IMR-90 (cell line): Measurements from ENCODE around the gene SDHD. TPM values are rescaled to one million over a fixed set of nuclear protein-coding genes. Genes with fewer than 3 reads are reported as not detected.

Experiments
- ATAC-seq: fragments of 200-7000 bp; cut with Tn5 transposase; 2 replicates; pipeline ENCODE4 v1.9.1; 2020; ENCODE audit warnings: low read depth, mild to moderate bottlenecking, moderate library complexity
- BruUV-seq: library from RNA; stranded (reverse); fragments of 400-500 nt; replicated peaks from 2 replicates; lab custom pipeline; 2021; lab: Mats Ljungman, UMichigan
- CTCF ChIA-PET: fragments of 300-600 bp; formaldehyde crosslinking; extraction: SDS; loops from one replicate; lab custom pipeline; 2021; ENCODE audit warnings: antibody characterized with exemption; lab: Yijun Ruan, JAX
- POLR2A ChIA-PET: fragments of 300-600 bp; sonication (Branson Sonifier 250); formaldehyde crosslinking; loops from one replicate; lab custom pipeline; 2022; ENCODE audit warnings: antibody characterized with exemption; ENCODE audit not compliant: unreplicated experiment; lab: Charles Lee
- DNase-seq: peaks from one replicate; pipeline ENCODE4 v3.0.0; 2013
- H2AFZ ChIP-seq: replicated peaks from 2 replicates; pipeline ENCODE3; 2013; ENCODE audit warnings: low read length, mild to moderate bottlenecking; ENCODE audit not compliant: poor library complexity
- H2AK5ac ChIP-seq: 2 replicates; pipeline ENCODE4 v1.6.1; 2013; ENCODE audit warnings: low read depth, low read length, inconsistent platforms
- H2AK9ac ChIP-seq: replicated peaks from 2 replicates; pipeline ENCODE3; 2013; ENCODE audit warnings: mild to moderate bottlenecking, low read depth, low read length, moderate library complexity; ENCODE audit not compliant: poor library complexity
- H2BK120ac ChIP-seq: 2 replicates; pipeline ENCODE4 v1.6.1; 2013; ENCODE audit warnings: low read depth, low read length, inconsistent platforms
- H2BK15ac ChIP-seq: 3 replicates; pipeline ENCODE4 v1.6.1; 2013; ENCODE audit warnings: low read depth, low read length, inconsistent platforms
- H2BK20ac ChIP-seq: 2 replicates; pipeline ENCODE4 v1.6.1; 2013; ENCODE audit warnings: low read depth, mild to moderate bottlenecking, inconsistent platforms, low read length, moderate library complexity
- H2BK5ac ChIP-seq: 2 replicates; pipeline ENCODE4 v1.6.1; 2013; ENCODE audit warnings: mild to moderate bottlenecking, low read depth, low read length, inconsistent platforms; ENCODE audit not compliant: poor library complexity, severe bottlenecking
- H3K14ac ChIP-seq: replicated peaks from 2 replicates; pipeline ENCODE4 v1.6.1; 2013; ENCODE audit warnings: low read depth, low read length, inconsistent platforms
- H3K18ac ChIP-seq: 2 replicates; pipeline ENCODE4 v1.6.1; 2013; ENCODE audit warnings: low read depth, low read length, control low read depth
- H3K23ac ChIP-seq: 2 replicates; pipeline ENCODE4 v1.6.1; 2013; ENCODE audit warnings: low read depth, low read length, inconsistent platforms
- H3K27ac ChIP-seq: 2 replicates; pipeline ENCODE4 v1.5.1; 2013; ENCODE audit warnings: mild to moderate bottlenecking, control low read depth, low read length; ENCODE audit not compliant: insufficient read depth
- H3K27me3 ChIP-seq: 2 replicates; pipeline ENCODE4 v1.6.1; 2013; ENCODE audit warnings: low read length; ENCODE audit not compliant: control insufficient read depth, insufficient read depth
- H3K36me3 ChIP-seq: 2 replicates; pipeline ENCODE4 v1.6.1; 2013; ENCODE audit warnings: low read length, mixed read lengths; ENCODE audit not compliant: control insufficient read depth, insufficient read depth
- H3K4ac ChIP-seq: 2 replicates; pipeline ENCODE4 v1.6.1; 2013; ENCODE audit warnings: low read depth, low read length, inconsistent platforms
- H3K4me1 ChIP-seq: 2 replicates; pipeline ENCODE4 v1.6.1; 2013; ENCODE audit warnings: low read length, mixed read lengths; ENCODE audit not compliant: control insufficient read depth, insufficient read depth
- H3K4me2 ChIP-seq: 2 replicates; pipeline ENCODE4 v1.6.1; 2013; ENCODE audit warnings: low read depth, mild to moderate bottlenecking, control low read depth, low read length, moderate library complexity
- H3K4me3 ChIP-seq: 2 replicates; pipeline ENCODE4 v1.5.1; 2013; ENCODE audit warnings: low read depth, mild to moderate bottlenecking, control low read depth, low read length, moderate library complexity; ENCODE audit not compliant: insufficient read depth
- H3K56ac ChIP-seq: 2 replicates; pipeline ENCODE4 v1.6.1; 2013; ENCODE audit warnings: low read length, inconsistent platforms; ENCODE audit not compliant: insufficient read depth; ENCODE audit errors: extremely low read depth
- H3K79me1 ChIP-seq, 2 experiments: 2 replicates each; pipeline ENCODE4 v1.6.1; 2013; ENCODE audit warnings: low read length in 2 of 2, inconsistent platforms in 1 of 2, low read depth in 1 of 2
- H3K9ac ChIP-seq: 2 replicates; pipeline ENCODE4 v1.6.1; 2013; ENCODE audit warnings: low read depth, low read length, control low read depth
- H3K9me1 ChIP-seq: 2 replicates; pipeline ENCODE4 v1.6.1; 2013; ENCODE audit warnings: low read length, inconsistent platforms; ENCODE audit not compliant: insufficient read depth
- H3K9me3 ChIP-seq: 2 replicates; pipeline ENCODE4 v1.6.1; 2013; ENCODE audit warnings: low read length; ENCODE audit not compliant: control insufficient read depth, insufficient read depth
- H4K20me1 ChIP-seq: 2 replicates; pipeline ENCODE4 v1.6.1; 2013; ENCODE audit warnings: low read length, inconsistent platforms; ENCODE audit not compliant: insufficient read depth
- H4K5ac ChIP-seq: 2 replicates; pipeline ENCODE4 v1.6.1; 2013; ENCODE audit warnings: mild to moderate bottlenecking, low read depth, low read length, control low read depth
- H4K8ac ChIP-seq, 2 experiments: 2 replicates each; pipeline ENCODE4 v1.6.1; 2013; ENCODE audit warnings: low read depth in 2 of 2, low read length in 2 of 2, control low read depth in 1 of 2, inconsistent platforms in 1 of 2
- H4K91ac ChIP-seq: 2 replicates; pipeline ENCODE4 v1.6.1; 2013; ENCODE audit warnings: low read depth, low read length, inconsistent platforms; ENCODE audit not compliant: insufficient read depth
- BHLHE40 ChIP-seq: fragments of 150-350 bp; IDR thresholded peaks from 2 replicates; pipeline ENCODE4 v1.6.1; 2016; ENCODE audit warnings: mild to moderate bottlenecking, low read depth, low read length
- CEBPB ChIP-seq: IDR thresholded peaks from 2 replicates; pipeline ENCODE4 v1.6.1; 2012; ENCODE audit warnings: low read depth, low read length, improper control_type of control experiment
- MXI1 ChIP-seq: IDR thresholded peaks from 2 replicates; pipeline ENCODE4 v1.6.1; 2012; ENCODE audit warnings: low read depth, mild to moderate bottlenecking, low read length, moderate library complexity, borderline replicate concordance
- RCOR1 ChIP-seq: IDR thresholded peaks from 2 replicates; pipeline ENCODE4 v1.6.1; 2012; ENCODE audit warnings: mild to moderate bottlenecking, low read length, improper control_type of control experiment; ENCODE audit not compliant: insufficient replicate concordance
- RFX5 ChIP-seq: IDR thresholded peaks from 2 replicates; pipeline ENCODE4 v1.8.0; 2012; ENCODE audit warnings: low read depth, mild to moderate bottlenecking, low read length, moderate library complexity
- WGBS, 2 experiments: methylation state at CpG; one replicate each; pipeline versions ENCODE4 v1.1.5 to v1.1.7; 2013; ENCODE audit warnings: missing lambda C conversion rate in 2 of 2; ENCODE audit not compliant: insufficient read length in 1 of 2; ENCODE audit errors: extremely low coverage in 2 of 2; 5-methylcytosine and 5-hydroxymethylcytosine counted together
- dilution Hi-C: fragments of 300-500 bp; cut with HindIII; formaldehyde crosslinking; loops from one replicate; pipeline ENCODE4 v1.14.3; 2018; ENCODE audit warnings: low sequenced_read_pairs; ENCODE audit not compliant: unreplicated experiment
- in situ Hi-C: fragments of 300-500 bp; cut with MboI; formaldehyde crosslinking; loops from 3 replicates; pipeline ENCODE4 v1.14.3; 2019; ENCODE audit warnings: low sequenced_read_pairs, inconsistent platforms, mixed read lengths
- intact Hi-C: fragments of 100-400 bp; cut with micrococcal nuclease; formaldehyde crosslinking; loops from 2 replicates; pipeline ENCODE4 v1.10.0; 2022
- polyA plus RNA-seq, 3 experiments: library from polyadenylated mRNA; depleted of rRNA; stranded (reverse); fragments of >200 nt; gene quantifications; 2 replicates each; pipeline ENCODE4 v1.2.3, GENCODE V29; 2012; ENCODE audit warnings: low replicate concordance in 1 of 3
- total RNA-seq: library from RNA; depleted of rRNA; stranded (reverse); fragments of >200 nt; gene quantifications from 2 replicates; pipeline ENCODE4 v1.2.3, GENCODE V29; 2012
- TF ChIP-seq, protein P1 (sequence below): fragments of 150-350 bp; IDR thresholded peaks from 2 replicates; pipeline ENCODE4 v1.6.1; 2017; ENCODE audit warnings: mild to moderate bottlenecking, antibody characterized with exemption, low read length, low read depth

SDHD gene
- total and polyA plus RNA-seq, 2 of the 4 experiments (the other 2 are of a cell fraction) = 83.2 to 166 TPM

DNA sequence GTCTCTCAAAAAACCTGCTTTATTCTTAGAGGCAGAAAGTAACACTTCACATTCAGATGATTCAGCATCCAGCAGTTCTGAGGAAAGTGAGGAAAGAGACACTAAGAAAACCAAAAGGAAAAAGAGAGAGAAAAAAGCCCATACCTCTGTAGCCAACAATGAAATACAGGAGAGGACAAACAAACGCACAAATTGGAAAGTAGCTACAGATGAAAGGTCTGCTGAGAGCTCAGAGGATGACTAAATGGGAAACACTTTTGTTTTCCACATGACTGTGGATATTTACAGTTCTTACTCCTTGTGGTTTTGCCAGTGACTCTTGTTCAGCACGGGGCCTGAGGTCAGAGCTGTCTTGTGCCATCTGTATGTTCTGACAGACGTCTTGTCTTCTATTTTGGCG is 3.9 kb upstream of the SDHD start:
- in situ Hi-C loops = no loop called here

More for the DNA sequence above, 3.9 kb upstream of the SDHD start:
- Histone ChIP-seq H3K79me1 (peaks cover 33 to 45% of the 10 kb centered on the region in 2 experiments), H3K9ac (no peak overlapping the region), H2BK120ac (no peak overlapping the region), H2BK15ac (no peak overlapping the region), H3K9me3 (no peaks in the 10 kb centered on the region), H3K4me1 (peaks cover under 1% of the 10 kb centered on the region; the same call in 1 of the 2 replicates), H3K36me3 (peaks cover 22% of the 10 kb centered on the region), H3K27ac (no peak overlapping the region), H3K14ac (no peak overlapping the region), H4K8ac (no peak overlapping the region; a peak in 1 of 4 replicates), H2AK5ac (no peak overlapping the region), H3K27me3 (no peaks in the 10 kb centered on the region), H3K9me1 (peaks cover 3% of the 10 kb centered on the region), H4K20me1 (0 out of 2 replicates have a peak, but pooled peaks cover 6% of the 10 kb centered on the region), H2AK9ac (no peak overlapping the region), H3K4me3 (no peak overlapping the region), H4K5ac (no peak overlapping the region; the same call in 1 of the 2 replicates), H3K4ac (no peak overlapping the region), H3K56ac (no peak overlapping the region), H3K23ac (no peak overlapping the region), H2AFZ (no peak overlapping the region), H4K91ac (no peak overlapping the region), H3K4me2 (peak overlapping the region; percentile 46; the same call in 1 of the 2 replicates), H2BK5ac (peak overlapping the region; percentile 60), H3K18ac (no peak overlapping the region), H2BK20ac (no peak overlapping the region)
- DNase-seq (peak; percentile 76), ATAC-seq (peak; percentile 28; the same call in 1 of the 2 replicates)
- POLR2A ChIA-PET = interaction anchor here (0.6 kb wide), 1 partner anchor 8 kb away, joined by 3 read pairs; no protein-coding TSS in a partner anchor
- BruUV-seq = no TSS peak
- WGBS, 2 experiments = no CpG with 5 or more reads among the region's 4 CpGs
- TF ChIP-seq BHLHE40 (peak; percentile 89), RCOR1 (no peak), CEBPB (no peak), RFX5 (no peak), MXI1 (0 out of 2 replicates have a peak, but pooled peaks have one; percentile 32)
- TF ChIP-seq, protein P1, sequence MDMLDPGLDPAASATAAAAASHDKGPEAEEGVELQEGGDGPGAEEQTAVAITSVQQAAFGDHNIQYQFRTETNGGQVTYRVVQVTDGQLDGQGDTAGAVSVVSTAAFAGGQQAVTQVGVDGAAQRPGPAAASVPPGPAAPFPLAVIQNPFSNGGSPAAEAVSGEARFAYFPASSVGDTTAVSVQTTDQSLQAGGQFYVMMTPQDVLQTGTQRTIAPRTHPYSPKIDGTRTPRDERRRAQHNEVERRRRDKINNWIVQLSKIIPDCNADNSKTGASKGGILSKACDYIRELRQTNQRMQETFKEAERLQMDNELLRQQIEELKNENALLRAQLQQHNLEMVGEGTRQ = peak; percentile 22; the same call in 1 of the 2 replicates
- dilution Hi-C loops = no loop called here
- intact Hi-C loops = loop anchor here (5.0 kb wide), 1 partner anchor 150 kb away; no protein-coding TSS in a partner anchor
- CTCF ChIA-PET = interaction anchor here (0.5 to 0.6 kb wide), 2 partner anchors 15 to 137 kb away, joined by 3 read pairs; no protein-coding TSS in a partner anchor
